ENCODE measurements around the gene ACER3. TPM values are rescaled to one million over a fixed set of nuclear protein-coding genes. Genes with fewer than 3 reads are reported as not detected.
A peak's percentile ranks its signal among the peaks of the same experiment; 100 is the strongest.

ACER3 gene
- polyA plus RNA-seq, 3 donors = 22.9 to 45.4 (median 23.6) TPM

GRCh38 chr11:77038825-77039326, 178.2 kb downstream of the ACER3 start:
- Histone ChIP-seq H3K27me3 (ENCODE audit: control insufficient read depth in 2 of 2, insufficient read depth in 2 of 2, low read length in 2 of 2) (peaks cover 8 to 27% of the 10 kb centered on the region in 2 donors), H3K36me3 (replicated peaks in 1 of 2; ENCODE audit: control insufficient read depth in 1 of 2, insufficient read depth in 2 of 2, low read length in 2 of 2) (no peaks in the 10 kb centered on the region), H3K9me3 (replicated peaks in 1 of 2; ENCODE audit: control insufficient read depth in 1 of 2, insufficient read depth in 1 of 2, low read length in 2 of 2) (peaks cover 0 to 4% of the 10 kb centered on the region in 2 donors), H4K20me1 (ENCODE audit: insufficient read depth, low read length) (no peaks in the 10 kb centered on the region), H3K9ac (ENCODE audit: insufficient read depth, low read length, poor library complexity, severe bottlenecking) (no peak overlapping the region), H3K4me3 (replicated peaks in 1 of 3; ENCODE audit: low read depth in 2 of 3, low read length in 3 of 3) (no peak overlapping the region), H2AFZ (ENCODE audit: insufficient read depth, low read depth, low read length, poor library complexity, severe bottlenecking) (no peak overlapping the region), H3K4me2 (replicated peaks; ENCODE audit: extremely low read depth, low read length, poor library complexity, severe bottlenecking) (no peak overlapping the region), H3K4me1 (ENCODE audit: control insufficient read depth in 1 of 2, insufficient read depth in 2 of 2, low read length in 2 of 2) (peaks cover 15 to 28% of the 10 kb centered on the region in 2 donors), H3K27ac (ENCODE audit: low read depth in 1 of 2, low read length in 2 of 2) (no peak overlapping the region), H3K79me2 (ENCODE audit: insufficient read depth, low read length) (no peaks in the 10 kb centered on the region)
- Mint-ChIP-seq H3K36me3 (peaks cover 0 to 2% of the 10 kb centered on the region in 2 donors), H3K9me3 (peaks cover 0 to 13% (median 4%) of the 10 kb centered on the region in 7 donors), H3K27me3 (ENCODE audit: low read depth in 3 of 3) (peaks cover 28 to 54% (median 44%) of the 10 kb centered on the region in 3 donors), H3K4me3 (peak overlapping the region in 1 of 2 donors; percentile 83), H3K4me1 (peaks cover 31% of the 10 kb centered on the region), H3K27ac (no peak overlapping the region)
- intact Hi-C loops (cut with micrococcal nuclease) = no loop called here
- 78% methylated on average over 14 of the region's 16 CpGs for WGBS (ENCODE audit: insufficient coverage)
- TF ChIP-seq CTCF (IDR thresholded peaks at IDR 0.05) = no peak
- no peak for DNase-seq

- peak overlapping the region; percentile 61 for H2AFZ ChIP-seq (ENCODE audit: insufficient read depth, low read depth, low read length, poor library complexity, severe bottlenecking)
- no peaks in the 10 kb centered on the region for H3K79me2 ChIP-seq (ENCODE audit: insufficient read depth, low read length)
- peaks cover 8 to 33% of the 10 kb centered on the region in 2 donors for H3K27me3 ChIP-seq (ENCODE audit: control insufficient read depth in 2 of 2, insufficient read depth in 2 of 2, low read length in 2 of 2)
- peaks cover 0 to 4% of the 10 kb centered on the region in 2 donors for H3K9me3 ChIP-seq (replicated peaks in 1 of 2; ENCODE audit: control insufficient read depth in 1 of 2, insufficient read depth in 1 of 2, low read length in 2 of 2)
- peak overlapping the region in 1 of 3 experiments; percentile 59 for H3K4me3 ChIP-seq (replicated peaks in 1 of 3; ENCODE audit: low read depth in 2 of 3, low read length in 3 of 3)
- TF ChIP-seq CTCF (IDR thresholded peaks at IDR 0.05) = peak; percentile 37
- no peaks in the 10 kb centered on the region for H4K20me1 ChIP-seq (ENCODE audit: insufficient read depth, low read length)
- peak overlapping the region in 1 of 7 donors; percentile 24 for H3K27ac Mint-ChIP-seq
- no peaks in the 10 kb centered on the region for H3K36me3 ChIP-seq (replicated peaks in 1 of 2; ENCODE audit: control insufficient read depth in 1 of 2, insufficient read depth in 2 of 2, low read length in 2 of 2)
- no peak overlapping the region for H3K27ac ChIP-seq (ENCODE audit: low read depth in 1 of 2, low read length in 2 of 2)
- WGBS (ENCODE audit: insufficient coverage) = 18% methylated on average over 107 of the region's 109 CpGs
- H3K4me1 ChIP-seq (ENCODE audit: control insufficient read depth in 1 of 2, insufficient read depth in 2 of 2, low read length in 2 of 2) = peaks cover 15 to 28% of the 10 kb centered on the region in 2 donors
- peaks cover 0 to 2% of the 10 kb centered on the region in 2 donors for H3K36me3 Mint-ChIP-seq
- no peak overlapping the region for H3K9ac ChIP-seq (ENCODE audit: insufficient read depth, low read length, poor library complexity, severe bottlenecking)
- intact Hi-C loops (cut with micrococcal nuclease) = no loop called here
- H3K9me3 Mint-ChIP-seq = peaks cover 0 to 13% (median 4%) of the 10 kb centered on the region in 7 donors
- H3K4me3 Mint-ChIP-seq = peak overlapping the region; percentile 52 to 83
- DNase-seq = peak in 1 of 3 donors; percentile 7
- peaks cover 29 to 53% (median 49%) of the 10 kb centered on the region in 3 donors for H3K27me3 Mint-ChIP-seq (ENCODE audit: low read depth in 3 of 3)
- peaks cover 26% of the 10 kb centered on the region for H3K4me1 Mint-ChIP-seq
- H3K4me2 ChIP-seq (replicated peaks; ENCODE audit: extremely low read depth, low read length, poor library complexity, severe bottlenecking) = peak overlapping the region; percentile 65
Observed at GRCh38 chr11:77039491-77040400, 179.0 kb downstream of the ACER3 start.

Data from CD14-positive monocyte (primary cell).